Ectodermal cell (in vitro differentiated cells): ENCODE measurements around the gene SIL1.

Experiments used
- H3K27ac ChIP-seq: 2 replicates; pipeline ENCODE4 v1.7.0; 2013; ENCODE audit warnings: mild to moderate bottlenecking, low read depth, low read length; ENCODE audit not compliant: insufficient read depth, poor library complexity, severe bottlenecking
- H3K27me3 ChIP-seq: 2 replicates; pipeline ENCODE4 v1.7.0; 2013; ENCODE audit warnings: mild to moderate bottlenecking, low read length; ENCODE audit not compliant: insufficient read depth, control insufficient read depth, poor library complexity, severe bottlenecking
- H3K36me3 ChIP-seq: one replicate; pipeline ENCODE4 v1.7.0; 2013; ENCODE audit warnings: low read length; ENCODE audit not compliant: control insufficient read depth, insufficient read depth
- H3K4me1 ChIP-seq: one replicate; pipeline ENCODE4 v1.7.0; 2013; ENCODE audit warnings: low read length; ENCODE audit not compliant: control insufficient read depth, insufficient read depth
- H3K4me3 ChIP-seq: 2 replicates; pipeline ENCODE4 v1.7.0; 2013; ENCODE audit warnings: low read depth, low read length, control low read depth; ENCODE audit not compliant: insufficient read depth
- H3K9me3 ChIP-seq: 2 replicates; pipeline ENCODE4 v1.7.0; 2013; ENCODE audit warnings: mild to moderate bottlenecking, low read length, moderate library complexity; ENCODE audit not compliant: control insufficient read depth
- WGBS, 2 experiments: methylation state at CpG; one replicate each; pipeline ENCODE4 v1.1.7; 2013; ENCODE audit warnings: missing lambda C conversion rate in 2 of 2; 5-methylcytosine and 5-hydroxymethylcytosine counted together

The SIL1 gene

DNA sequence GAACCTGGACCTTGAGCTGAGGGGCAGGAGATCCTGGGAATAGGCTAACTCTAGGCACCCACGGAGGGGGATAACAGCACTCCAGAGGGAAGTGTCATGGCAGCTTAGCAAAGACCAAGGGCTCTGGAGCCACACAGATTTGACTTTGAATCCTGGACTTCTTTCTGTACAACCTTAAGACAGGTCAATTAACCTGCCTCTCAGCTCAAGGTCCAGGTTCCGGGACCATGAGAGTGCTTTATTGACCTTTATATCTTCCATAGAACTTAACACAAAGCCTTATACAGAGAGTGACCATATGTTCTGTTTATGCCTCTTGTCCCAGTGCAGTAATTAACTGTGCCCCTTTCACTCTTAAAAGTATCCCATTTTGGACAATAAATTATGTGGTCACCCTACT is 232.5 kb downstream of the SIL1 start:
- no peak overlapping the region for H3K4me3 ChIP-seq
- H3K27me3 ChIP-seq, result no peaks in the 10 kb centered on the region
- no peaks in the 10 kb centered on the region for H3K36me3 ChIP-seq
- H3K27ac ChIP-seq, result no peak overlapping the region
- WGBS, 2 experiments, result 77 to 83% methylated on average over 2 of the region's 2 CpGs
- H3K9me3 ChIP-seq, result no peaks in the 10 kb centered on the region
- H3K4me1 ChIP-seq, result peaks cover 60% of the 10 kb centered on the region

DNA sequence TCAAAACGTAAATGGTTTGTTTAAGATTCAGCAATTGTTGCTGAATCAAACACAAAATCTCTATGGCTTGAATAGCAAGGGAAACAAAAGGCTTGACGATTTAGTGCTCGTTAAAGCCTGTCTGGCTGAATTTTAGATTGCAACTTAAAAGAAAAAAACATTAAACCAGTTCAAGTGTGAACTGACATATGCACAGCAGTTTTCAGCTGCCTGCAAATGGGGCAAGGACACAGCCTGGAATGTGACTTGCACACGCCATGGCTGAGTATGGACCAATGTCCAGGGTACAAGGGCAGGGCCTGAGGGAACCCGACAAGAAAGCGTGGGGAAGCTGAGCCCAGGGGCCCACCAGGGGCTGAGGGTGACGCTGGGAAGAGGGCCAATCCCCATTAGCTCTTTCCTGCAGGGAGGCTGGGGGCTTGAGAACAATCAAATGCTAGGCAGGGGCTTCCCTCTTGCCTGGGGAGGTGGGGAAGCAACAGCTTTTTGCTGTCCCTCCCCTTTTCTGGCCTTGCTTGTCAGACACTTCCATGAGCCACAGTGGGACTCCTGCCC is 233.4 kb downstream of the SIL1 start:
- no peaks in the 10 kb centered on the region for H3K27me3 ChIP-seq
- H3K36me3 ChIP-seq, result no peaks in the 10 kb centered on the region
- no peak overlapping the region for H3K4me3 ChIP-seq
- no peaks in the 10 kb centered on the region for H3K9me3 ChIP-seq
- peaks cover 60% of the 10 kb centered on the region for H3K4me1 ChIP-seq
- 47 to 53% methylated on average over 7 of the region's 7 CpGs for WGBS, 2 experiments
- H3K27ac ChIP-seq, result no peak overlapping the region

DNA sequence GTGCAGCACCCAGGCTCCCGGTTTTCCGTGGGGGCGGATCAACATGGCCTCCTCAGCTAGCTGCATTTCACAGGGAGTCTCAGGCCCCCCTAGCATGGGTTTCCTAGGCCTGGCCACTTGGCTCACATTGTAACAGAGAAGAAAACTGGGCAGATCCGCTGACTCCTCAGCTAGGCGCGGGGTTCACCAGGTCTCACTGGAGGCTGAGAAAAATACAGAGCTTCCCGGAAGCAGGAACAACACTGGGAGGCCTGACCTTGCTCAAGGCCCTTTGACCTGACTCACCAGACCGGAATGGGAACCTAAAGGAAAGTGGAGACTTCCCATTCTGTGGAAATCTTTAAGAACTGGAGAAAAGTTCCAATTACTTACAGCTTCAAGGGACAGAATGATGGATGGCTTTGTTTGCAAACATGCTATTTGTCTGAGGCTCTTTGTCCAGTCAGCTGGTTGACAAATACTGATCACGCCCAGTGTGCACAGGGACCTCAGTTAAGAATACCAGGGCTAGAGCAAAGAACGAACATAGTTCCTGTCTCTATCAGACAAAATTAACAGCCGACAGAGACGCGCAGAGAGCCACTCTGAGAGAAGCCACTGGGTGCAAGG is 234.3 kb downstream of the SIL1 start:
- Histone ChIP-seq H3K4me3 (no peak overlapping the region), H3K4me1 (peaks cover 55% of the 10 kb centered on the region), H3K27me3 (no peaks in the 10 kb centered on the region), H3K36me3 (no peaks in the 10 kb centered on the region), H3K9me3 (no peaks in the 10 kb centered on the region), H3K27ac (peak overlapping the region; percentile 30)
- 70 to 74% methylated on average over 13 of the region's 13 CpGs for WGBS, 2 experiments

DNA sequence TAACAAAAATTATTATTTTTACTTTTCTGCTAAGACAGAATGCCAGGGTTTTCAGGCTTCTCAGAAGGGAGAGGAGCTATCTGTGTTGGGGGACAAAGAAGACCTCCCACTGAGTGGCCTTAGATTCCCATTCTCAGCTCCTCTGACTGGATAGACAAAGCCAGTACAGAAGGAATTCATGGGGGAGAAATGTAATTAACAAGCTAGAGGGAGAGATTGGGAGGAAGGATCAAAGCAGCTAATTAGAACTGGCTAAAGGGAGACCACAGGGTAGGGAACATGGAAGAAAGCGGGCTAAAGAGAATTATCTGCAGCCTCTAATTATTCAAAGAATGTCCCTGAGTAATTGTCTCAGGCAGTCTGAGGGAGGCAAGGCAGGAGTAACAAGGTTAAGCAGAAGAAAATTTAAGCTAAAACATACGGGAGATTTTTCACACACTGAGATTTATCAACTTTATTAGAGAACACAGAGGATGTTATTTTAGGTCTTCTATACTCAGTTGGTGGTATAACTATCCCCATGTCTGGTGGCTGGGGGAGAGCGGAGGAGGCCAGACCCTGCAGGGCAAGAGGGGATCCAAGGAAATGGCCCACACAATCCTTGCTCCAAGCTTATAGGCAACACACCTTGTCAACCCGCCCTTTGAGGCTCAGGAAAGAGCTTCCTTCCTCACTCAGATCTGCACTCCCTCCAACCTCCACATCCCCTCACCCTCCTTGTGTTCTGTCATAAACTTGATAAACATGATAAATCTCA is 235.4 kb downstream of the SIL1 start:
- Histone ChIP-seq H3K27ac (peak overlapping the region; percentile 52), H3K9me3 (no peaks in the 10 kb centered on the region), H3K36me3 (no peaks in the 10 kb centered on the region), H3K27me3 (no peaks in the 10 kb centered on the region), H3K4me1 (peaks cover 49% of the 10 kb centered on the region), H3K4me3 (no peak overlapping the region)
- 33 to 35% methylated on average over 3 to 4 of the region's 4 CpGs for WGBS, 2 experiments

DNA sequence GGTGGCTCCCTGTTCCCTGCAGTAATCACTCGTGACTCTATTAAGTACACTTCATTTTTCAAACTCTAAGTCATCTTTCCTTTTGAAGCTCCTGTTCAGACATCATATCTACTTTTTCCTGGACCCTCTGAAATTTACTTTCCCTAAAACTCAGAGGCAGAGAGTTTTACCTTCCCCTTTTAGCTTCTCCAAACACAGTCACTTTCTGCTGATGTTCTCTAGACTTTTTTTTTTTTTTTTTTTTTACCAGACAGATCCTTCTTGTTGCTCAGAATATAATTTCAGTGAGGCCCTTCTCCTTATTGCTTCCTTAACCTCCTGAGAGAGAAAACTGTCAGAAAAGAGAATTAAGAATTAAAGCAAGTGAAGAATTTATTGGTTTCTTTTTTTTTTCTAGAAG is 236.4 kb downstream of the SIL1 start:
- Histone ChIP-seq H3K4me1 (peaks cover 49% of the 10 kb centered on the region), H3K27ac (no peak overlapping the region), H3K4me3 (no peak overlapping the region), H3K9me3 (no peaks in the 10 kb centered on the region), H3K36me3 (no peaks in the 10 kb centered on the region), H3K27me3 (no peaks in the 10 kb centered on the region)
- 78% methylated on average over 1 of the region's 1 CpG for WGBS, 2 experiments

DNA sequence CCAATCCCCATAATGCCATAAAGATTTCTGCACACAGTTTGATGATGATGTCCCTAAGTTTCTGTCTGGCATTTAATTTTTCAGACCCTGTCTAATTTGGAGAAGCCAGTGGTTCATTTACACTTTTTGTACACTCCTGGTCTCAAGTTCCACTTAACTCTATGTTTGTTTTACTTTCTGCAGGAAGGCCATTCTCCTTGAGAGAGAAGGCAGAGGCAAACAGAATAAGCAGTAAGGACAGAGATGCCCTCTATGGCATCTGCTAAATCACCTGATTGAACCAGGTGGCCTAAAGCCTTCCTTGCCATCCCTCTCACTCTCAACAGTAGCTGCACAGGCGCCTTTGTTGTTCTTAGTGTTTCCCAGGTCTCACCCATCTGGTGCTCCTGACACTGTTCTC is 236.9 kb downstream of the SIL1 start:
- H3K27me3 ChIP-seq, result no peaks in the 10 kb centered on the region
- H3K27ac ChIP-seq, result no peak overlapping the region
- 81 to 89% methylated on average over 1 of the region's 1 CpG for WGBS, 2 experiments
- no peaks in the 10 kb centered on the region for H3K9me3 ChIP-seq
- peaks cover 49% of the 10 kb centered on the region for H3K4me1 ChIP-seq
- no peaks in the 10 kb centered on the region for H3K36me3 ChIP-seq
- H3K4me3 ChIP-seq, result no peak overlapping the region

DNA sequence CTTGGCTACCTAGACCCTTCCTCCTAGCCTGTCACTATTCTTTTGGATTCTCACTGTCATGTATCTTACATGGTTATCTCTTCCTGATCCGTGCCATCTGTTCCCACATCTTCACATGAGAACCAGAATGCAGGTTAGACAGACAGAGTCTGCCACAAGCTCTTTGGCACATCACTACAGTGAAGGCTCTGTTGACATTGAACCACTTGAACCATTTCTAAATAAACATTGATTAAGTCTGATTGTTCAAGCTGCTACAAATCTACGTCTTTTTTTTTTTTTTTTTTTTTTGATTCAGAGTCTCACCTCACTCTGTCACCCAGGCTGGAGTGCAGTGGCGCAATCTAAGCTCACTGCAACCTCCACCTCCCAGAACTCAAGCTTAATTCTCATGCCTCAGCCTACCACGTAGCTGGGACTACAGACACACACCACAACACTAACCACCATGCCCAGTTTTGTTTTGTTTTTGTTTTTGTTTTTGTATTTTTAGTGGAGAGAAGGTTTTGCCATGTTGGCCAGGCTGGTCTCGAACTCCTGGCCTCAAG is 237.9 kb downstream of the SIL1 start:
- no peak overlapping the region for H3K4me3 ChIP-seq
- no peaks in the 10 kb centered on the region for H3K36me3 ChIP-seq
- peaks cover 45% of the 10 kb centered on the region for H3K4me1 ChIP-seq
- 89 to 94% methylated on average over 4 to 5 of the region's 5 CpGs for WGBS, 2 experiments
- no peaks in the 10 kb centered on the region for H3K27me3 ChIP-seq
- no peaks in the 10 kb centered on the region for H3K9me3 ChIP-seq
- H3K27ac ChIP-seq, result no peak overlapping the region

DNA sequence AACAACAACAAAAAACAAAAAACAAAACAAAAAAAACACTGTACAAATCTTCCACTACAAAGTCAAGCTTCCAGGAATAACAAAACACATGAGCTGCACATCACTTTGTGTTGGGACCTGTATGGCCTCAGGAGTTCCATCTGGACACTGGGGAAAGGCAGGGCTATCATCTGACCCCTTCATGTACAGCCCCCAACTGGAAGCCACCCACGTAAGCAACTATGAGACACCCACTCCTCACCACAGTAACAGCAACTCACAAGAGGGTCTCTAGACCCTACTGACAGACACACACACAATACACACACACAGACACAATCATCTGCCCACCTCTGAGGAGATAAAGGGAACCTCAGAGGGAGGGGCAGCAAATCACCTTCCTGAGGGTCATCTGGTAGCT is 241.4 kb downstream of the SIL1 start:
- Histone ChIP-seq H3K27me3 (no peaks in the 10 kb centered on the region), H3K4me3 (no peak overlapping the region), H3K36me3 (no peaks in the 10 kb centered on the region), H3K27ac (no peak overlapping the region), H3K4me1 (peaks cover 43% of the 10 kb centered on the region), H3K9me3 (no peaks in the 10 kb centered on the region)
- 87 to 90% methylated on average over 1 of the region's 1 CpG for WGBS, 2 experiments

DNA sequence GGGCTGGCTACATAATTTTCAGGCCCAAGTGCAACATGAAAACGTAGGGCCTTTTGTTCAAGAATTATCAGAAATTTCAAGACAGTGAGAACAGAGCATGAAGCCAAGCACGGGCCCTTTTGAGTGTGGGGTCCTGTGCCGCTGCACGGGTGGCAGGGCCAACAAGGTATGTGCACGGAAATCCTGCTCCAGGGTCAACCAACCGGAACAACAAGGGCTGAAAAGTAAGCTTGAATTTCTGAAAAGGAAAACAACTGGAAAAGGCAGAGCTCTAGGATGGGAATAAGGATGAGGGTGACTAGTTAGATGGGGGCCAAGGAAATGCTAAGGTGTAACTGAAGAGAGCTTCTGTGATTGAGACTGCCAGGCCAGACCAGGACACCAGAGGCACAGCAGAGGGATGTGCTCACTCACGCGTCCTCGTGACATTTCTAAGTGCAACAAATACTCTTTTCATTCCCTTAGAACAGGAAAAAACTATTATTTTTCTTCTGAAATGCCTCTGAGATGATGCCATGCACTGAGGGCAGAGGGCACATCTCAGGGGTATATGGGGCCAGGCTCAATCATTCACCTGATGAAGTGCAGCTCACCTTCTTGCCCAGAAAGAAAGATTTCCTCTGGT is 242.4 kb downstream of the SIL1 start:
- H3K9me3 ChIP-seq, result no peaks in the 10 kb centered on the region
- H3K27me3 ChIP-seq, result no peaks in the 10 kb centered on the region
- H3K4me1 ChIP-seq, result peaks cover 36% of the 10 kb centered on the region
- H3K4me3 ChIP-seq, result no peak overlapping the region
- 89 to 90% methylated on average over 9 of the region's 9 CpGs for WGBS, 2 experiments
- no peaks in the 10 kb centered on the region for H3K36me3 ChIP-seq
- no peak overlapping the region for H3K27ac ChIP-seq
